ENCODE data around the gene PSME3. TPM values are rescaled to one million over a fixed set of nuclear protein-coding genes. Genes with fewer than 3 reads are reported as not detected.
A peak's percentile ranks its signal among the peaks of the same experiment; 100 is the strongest.

The PSME3 gene
- total and polyA plus RNA-seq, 2 of the 13 experiments (the other 11 are each of a cell fraction or from before 2014, with no cell fraction given) = 66.3 to 135 TPM

GRCh38 chr17:42798383-42799380 is 34.5 kb upstream of the PSME3 start, which contains the start of the genes CNTD1 and COA3 (continued):
- TF ChIP-seq ZBTB26 (CRISPR knock-in tag; IDR thresholded peaks at IDR 0.05; ENCODE audit: borderline replicate concordance) (peak; percentile 78), ZNF414 (CRISPR knock-in tag; IDR thresholded peaks at IDR 0.05) (no peak; the same call in 1 of the 2 replicates), HNRNPLL (IDR thresholded peaks at IDR 0.05; ENCODE audit: low read depth, low read length, poor library complexity, severe bottlenecking) (peak; percentile 75), KDM5A (IDR thresholded peaks at IDR 0.05; ENCODE audit: borderline replicate concordance, low read length) (peak; percentile 81; the same call in 1 of the 2 replicates), ZBTB46 (CRISPR knock-in tag; IDR thresholded peaks at IDR 0.05; ENCODE audit: borderline replicate concordance) (no peak), TCF12 (IDR thresholded peaks at IDR 0.05) (no peak), TCF12 (CRISPR knock-in tag; IDR thresholded peaks at IDR 0.05) (no peak; the same call in 1 of the 2 replicates), CREBL2 (CRISPR knock-in tag; IDR thresholded peaks at IDR 0.05; ENCODE audit: borderline replicate concordance) (0 out of 2 replicates have a peak, but pooled peaks have one; percentile 49), SSRP1 (CRISPR knock-in tag; IDR thresholded peaks at IDR 0.05) (peak; percentile 88; the same call in 1 of the 2 replicates), YY1 (IDR thresholded peaks at IDR 0.05; ENCODE audit: insufficient read depth, insufficient replicate concordance, low read depth, low read length) (peak; percentile 97), MEF2D (CRISPR knock-in tag; IDR thresholded peaks at IDR 0.05) (peak; percentile 90), HBP1 (CRISPR knock-in tag; IDR thresholded peaks at IDR 0.05; ENCODE audit: low read depth) (peak; percentile 85), HOMEZ (CRISPR knock-in tag; IDR thresholded peaks at IDR 0.05; ENCODE audit: low read depth) (peak; percentile 73), KLF13 (CRISPR knock-in tag; IDR thresholded peaks at IDR 0.05) (peak; percentile 74; the same call in 1 of the 2 replicates), ZNF232 (CRISPR knock-in tag; IDR thresholded peaks at IDR 0.05; ENCODE audit: borderline replicate concordance) (peak; percentile 39; the same call in 1 of the 2 replicates), ZNF563 (CRISPR knock-in tag; IDR thresholded peaks at IDR 0.05) (peak; percentile 87), ETV5 (CRISPR knock-in tag; IDR thresholded peaks at IDR 0.05; ENCODE audit: borderline replicate concordance) (peak; percentile 59), SMARCE1 (IDR thresholded peaks at IDR 0.05; ENCODE audit: borderline replicate concordance) (no peak), ZNF788 (CRISPR knock-in tag; IDR thresholded peaks at IDR 0.05; ENCODE audit: borderline replicate concordance) (peak; percentile 96), KAT7 (CRISPR knock-in tag; IDR thresholded peaks at IDR 0.05; ENCODE audit: borderline replicate concordance) (peak; percentile 93), ZNF24 (IDR thresholded peaks at IDR 0.05) (no peak), ZNF230 (CRISPR knock-in tag; IDR thresholded peaks at IDR 0.05) (peak; percentile 26)

Data from HepG2 (cell line).